HG02798 (cell line): ENCODE measurements around the gene NEUROD2.
A peak's percentile ranks its signal among the peaks of the same experiment; 100 is the strongest.

ENCODE experiments used
- ATAC-seq: cut with Tn5 transposase; IDR thresholded peaks from one replicate; pipeline ENCODE4 v1.9.1; 2021; ENCODE audit warnings: mild to moderate bottlenecking; ENCODE audit not compliant: unreplicated experiment, poor library complexity

Gene NEUROD2

DNA sequence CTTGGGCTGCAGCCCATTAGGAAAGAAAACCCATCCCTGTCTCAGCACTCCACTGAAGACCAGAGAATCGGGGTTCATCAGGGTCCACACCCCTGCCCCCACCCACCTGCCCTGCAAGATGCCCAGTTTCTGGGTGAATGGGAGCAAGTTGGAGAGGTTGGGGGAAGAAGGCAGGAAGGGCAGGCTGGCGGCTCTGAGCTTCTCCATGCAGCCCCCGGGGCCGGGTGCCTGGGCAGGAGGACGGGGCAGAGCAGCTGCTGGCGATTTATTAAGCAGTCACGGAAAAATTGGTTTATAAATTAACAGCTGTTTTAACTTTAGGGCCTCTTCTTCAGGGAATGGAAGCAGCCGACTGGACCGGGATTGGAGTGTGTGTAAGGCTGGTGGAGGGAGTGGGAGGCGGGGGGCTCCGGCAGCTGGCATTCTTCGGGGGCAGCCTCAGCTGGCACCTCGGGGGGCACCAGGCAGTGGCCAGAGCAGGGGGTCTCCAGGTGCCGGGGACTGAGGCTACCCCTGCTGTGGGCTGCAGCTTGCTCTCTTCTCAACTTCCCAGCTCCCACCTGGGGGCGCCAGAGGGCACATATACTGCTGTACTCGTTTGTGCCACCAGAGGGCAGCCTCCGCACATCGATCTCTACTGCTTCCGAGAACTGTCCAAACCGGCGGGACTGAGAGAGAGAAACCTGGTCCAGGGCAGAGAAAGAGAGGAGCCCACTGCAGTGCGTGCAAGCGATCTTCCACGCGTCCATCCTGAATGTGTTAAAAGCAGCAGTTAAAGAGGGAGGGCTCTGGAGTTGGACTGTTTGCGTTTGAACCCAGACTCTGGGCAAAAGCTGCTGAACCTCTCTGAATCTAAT is 14.0 kb upstream of the NEUROD2 start:
- ATAC-seq, result peak; percentile 69

- ATAC-seq, result no peak
Measured at GRCh38 chr17:39619786-39620101, 12.0 kb upstream of the NEUROD2 start.

GRCh38 chr17:39618956-39619785 is 11.5 kb upstream of the NEUROD2 start:
- ATAC-seq, result no peak

- no peak for ATAC-seq
Measured at GRCh38 chr17:39618246-39618913, 10.7 kb upstream of the NEUROD2 start.

DNA sequence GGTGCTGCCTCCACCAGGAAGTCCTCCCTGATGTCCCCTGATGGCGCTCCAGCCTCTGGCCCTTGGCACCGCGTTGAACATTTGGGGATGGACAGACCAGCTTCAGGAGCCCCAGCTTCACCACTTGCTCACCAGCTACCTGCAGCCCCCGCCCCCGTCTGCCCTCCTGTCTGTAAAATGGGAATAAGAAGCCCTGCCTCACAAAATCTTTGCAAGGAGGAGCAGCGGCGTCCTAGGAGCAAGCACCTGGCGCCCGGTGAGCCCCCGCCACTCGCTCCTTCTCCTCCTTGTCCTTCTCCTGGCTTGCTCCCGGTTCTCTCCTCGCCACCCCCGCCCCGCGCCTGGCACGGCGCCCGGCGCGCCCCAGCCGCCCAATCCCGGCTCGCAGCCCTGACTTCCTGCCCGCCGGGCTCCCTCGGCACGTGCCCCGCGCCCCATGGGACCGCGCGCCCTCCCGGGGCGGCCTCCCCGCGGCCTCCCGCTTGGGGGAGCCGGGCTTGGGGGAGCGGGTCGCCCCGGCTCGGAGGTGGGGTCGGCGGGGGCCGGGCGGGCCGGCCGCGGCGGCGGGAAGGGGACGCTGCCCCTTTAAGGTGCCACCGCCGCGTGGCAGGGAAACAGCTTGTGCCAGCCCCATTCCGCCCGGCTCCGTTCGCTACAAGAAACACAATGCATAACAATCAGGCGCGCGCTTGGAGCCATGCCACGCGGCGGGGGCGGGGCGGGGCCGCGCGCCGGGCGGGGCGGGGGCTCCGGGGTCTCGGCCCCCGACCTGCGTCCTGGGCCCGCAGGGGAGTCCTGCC is 9.9 kb upstream of the NEUROD2 start:
- ATAC-seq, result no peak

GRCh38 chr17:39617100-39617445 is 9.4 kb upstream of the NEUROD2 start:
- no peak for ATAC-seq

- no peak for ATAC-seq
Measured at GRCh38 chr17:39615434-39615833, 7.7 kb upstream of the NEUROD2 start.

- no peak for ATAC-seq
Measured at GRCh38 chr17:39614545-39615157, 6.9 kb upstream of the NEUROD2 start.

DNA sequence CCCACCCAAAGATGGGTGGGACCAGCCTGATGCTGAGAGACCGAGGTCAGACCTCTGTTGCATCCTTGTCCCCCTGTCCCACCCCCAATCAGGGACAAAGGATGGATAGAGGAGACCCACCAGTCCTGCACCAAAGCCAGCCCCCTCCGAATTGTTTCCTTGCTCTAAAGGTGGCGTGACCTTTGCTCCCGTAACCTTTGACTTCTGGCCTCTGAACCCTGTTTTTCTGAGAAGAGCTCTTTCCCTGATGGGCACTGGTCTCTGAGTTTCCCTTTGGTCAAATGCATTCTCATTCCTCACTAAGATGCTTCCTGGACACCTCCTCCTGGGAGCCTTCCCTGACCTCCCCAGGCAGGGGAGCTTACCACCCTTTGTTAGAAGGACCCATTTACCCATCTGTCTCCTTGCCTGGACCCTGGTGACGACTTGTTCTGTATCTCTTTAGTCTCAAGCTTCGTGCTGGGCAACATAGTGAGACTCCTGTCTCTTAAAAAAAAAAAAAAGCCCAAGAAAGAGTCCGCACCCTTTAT is 5.3 kb upstream of the NEUROD2 start:
- no peak for ATAC-seq

DNA sequence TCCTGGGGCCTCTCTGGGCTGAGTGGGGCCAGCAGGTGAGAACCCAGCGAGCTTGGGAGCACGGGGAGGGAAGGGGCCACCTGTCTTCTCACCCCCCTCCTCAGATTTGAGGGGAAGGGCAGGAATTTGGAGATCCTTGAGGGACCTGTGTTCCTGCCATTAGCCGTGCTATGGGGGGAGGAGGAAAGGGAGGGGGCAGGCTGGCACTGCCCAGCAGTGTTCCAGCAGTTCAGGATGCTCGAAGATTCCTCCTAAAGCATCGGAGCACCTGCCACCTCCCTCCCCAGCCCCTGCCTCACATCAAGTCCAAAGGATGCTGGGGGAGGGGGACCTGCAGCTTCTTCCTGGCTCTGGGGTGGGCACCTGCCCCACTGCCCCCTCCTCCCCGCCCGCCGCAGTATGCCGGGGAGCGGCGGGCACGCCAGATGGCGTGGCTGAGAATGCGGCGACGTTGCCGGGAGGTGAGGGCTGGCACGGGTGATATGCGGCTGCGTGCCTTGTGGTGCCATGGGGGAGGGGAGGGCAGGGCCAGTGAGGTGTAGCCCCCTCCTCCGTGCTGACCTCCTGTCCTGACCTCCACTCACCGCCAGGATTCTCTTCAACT is 4.7 kb upstream of the NEUROD2 start:
- no peak for ATAC-seq

- ATAC-seq, result no peak
Measured at GRCh38 chr17:39611401-39612112, 3.8 kb upstream of the NEUROD2 start.

DNA sequence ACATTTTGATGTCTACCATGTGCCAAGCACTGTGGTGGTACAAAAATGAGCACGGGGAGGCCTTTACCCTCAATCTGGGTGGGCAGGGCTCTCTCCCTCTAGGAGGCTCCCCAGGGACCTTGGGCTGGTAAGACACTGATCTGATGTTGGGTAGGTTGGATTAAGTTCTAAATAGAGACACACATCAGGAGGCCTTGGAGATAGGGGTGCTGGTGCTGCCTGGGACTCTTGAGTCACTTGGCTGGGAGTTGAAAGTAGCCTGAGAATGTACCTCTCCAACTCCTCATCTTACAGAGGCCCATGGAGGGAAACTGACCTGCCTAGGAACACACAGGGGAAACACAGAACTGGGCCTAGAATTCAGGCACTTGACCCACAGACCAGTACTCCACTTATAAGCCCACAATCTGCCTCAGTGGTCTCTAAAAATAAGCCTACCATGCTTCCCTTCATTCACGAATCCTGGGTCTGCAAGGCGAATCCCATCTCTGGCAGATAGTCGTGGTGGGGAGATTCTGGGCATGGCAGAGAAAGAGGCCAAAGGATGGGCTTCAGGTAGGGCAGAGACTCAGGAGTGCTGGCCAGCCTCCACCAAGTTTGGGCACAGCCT is 1.8 kb upstream of the NEUROD2 start:
- no peak for ATAC-seq

GRCh38 chr17:39608142-39608981 is 642 bp upstream of the NEUROD2 start:
- no peak for ATAC-seq

DNA sequence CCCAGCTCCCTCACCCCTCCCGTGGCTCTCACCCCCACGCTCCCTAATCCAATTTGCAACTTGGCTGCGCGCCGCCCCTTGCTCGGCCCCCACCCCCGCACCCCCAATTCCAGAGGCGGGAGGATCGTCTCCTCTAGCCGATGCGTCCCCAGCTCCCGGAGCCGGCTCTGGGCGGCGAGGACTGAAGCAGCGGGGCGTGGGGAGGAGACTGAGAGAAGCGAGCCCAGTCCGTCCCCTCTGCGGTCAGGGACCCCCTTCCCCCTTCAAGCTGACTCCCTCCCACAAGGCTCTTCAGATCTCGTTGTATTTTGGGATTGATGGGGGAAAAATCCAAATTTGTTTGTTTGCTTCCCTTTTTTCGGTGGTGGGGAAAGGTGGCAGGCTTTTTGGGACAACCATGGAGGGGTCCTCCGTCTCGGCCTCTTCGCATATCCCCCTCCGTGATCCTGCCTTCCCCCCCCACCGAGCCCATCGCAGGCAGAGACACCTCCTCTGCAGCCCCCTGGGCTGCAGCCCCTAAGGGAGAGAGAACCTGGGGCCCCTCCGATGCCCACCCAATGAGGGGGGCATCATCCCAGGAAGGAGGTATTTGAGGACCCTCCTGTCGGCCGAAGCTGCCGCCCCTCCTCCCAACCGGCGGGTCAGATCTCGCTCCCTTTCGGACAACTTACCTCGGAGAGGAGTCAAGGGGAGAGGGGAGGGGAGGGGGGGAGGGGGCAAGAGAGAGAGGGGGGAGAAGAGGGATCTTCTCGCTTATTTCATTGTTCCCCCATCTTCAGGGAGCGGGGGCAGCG is 466 bp downstream of the NEUROD2 start:
- ATAC-seq, result no peak

DNA sequence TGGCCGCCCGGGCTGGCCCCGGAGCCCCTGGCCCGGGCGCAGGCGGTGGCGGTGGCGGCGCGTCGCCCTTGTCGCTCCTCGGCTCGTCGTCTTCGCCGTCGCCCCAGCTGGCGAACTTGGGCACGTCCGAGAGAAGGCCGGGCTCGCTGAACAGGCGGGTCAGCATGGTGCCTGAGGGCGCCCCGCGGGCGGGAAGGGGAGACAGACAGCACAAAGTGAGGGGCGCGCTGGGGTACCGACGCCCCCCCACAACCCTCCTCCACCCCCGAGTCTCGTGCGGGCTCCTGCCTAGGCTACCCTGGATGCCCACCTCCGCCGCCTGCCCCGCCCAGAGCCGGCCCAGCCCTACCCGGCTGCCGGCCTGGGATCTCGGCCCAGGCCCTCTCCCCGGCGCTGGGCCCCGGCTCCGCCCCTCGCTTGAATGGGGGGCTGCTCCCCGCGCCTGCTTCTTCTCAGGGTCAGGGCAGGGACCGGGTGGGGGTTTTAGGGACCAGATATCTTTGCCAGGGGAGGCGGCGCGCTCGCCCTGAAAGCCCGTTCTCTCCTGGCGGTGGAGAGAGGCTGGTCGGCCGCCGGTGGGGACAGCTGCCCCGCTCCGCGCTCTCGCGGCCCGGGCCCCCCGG is 1.2 kb downstream of the NEUROD2 start:
- no peak for ATAC-seq
